ENCODE measurements around the gene SLC13A3. TPM values are rescaled to one million over a fixed set of nuclear protein-coding genes. Genes with fewer than 3 reads are reported as not detected.

Gene SLC13A3
- total RNA-seq, 1 experiment from 2014 or later = 0.39 TPM

DNA sequence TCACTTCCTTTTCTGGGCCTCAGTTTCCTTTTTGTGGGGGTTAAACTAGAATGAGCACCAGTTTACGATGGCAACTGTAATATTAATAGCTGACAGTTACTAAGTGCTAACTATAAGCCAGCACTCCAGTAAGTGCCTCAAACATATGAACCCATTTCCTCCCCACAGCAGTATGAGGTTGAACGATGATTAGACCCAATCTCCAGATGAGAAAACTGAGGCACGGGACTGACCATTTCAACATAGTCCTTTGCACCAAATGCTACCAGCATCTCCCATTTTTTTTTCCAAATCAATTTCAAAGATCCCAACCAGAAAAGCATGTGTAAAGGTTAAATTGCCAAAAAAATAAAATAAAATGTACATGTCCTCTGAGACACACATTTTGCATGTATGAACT is 7.1 kb downstream of the SLC13A3 start:
- no peak for TF ChIP-seq CTCF (IDR thresholded peaks at IDR 0.05; ENCODE audit: insufficient read depth in 1 of 2, low read depth in 1 of 2, low read length in 1 of 2, severe bottlenecking in 1 of 2, unreplicated experiment in 1 of 2)
- intact Hi-C loops (cut with micrococcal nuclease; ENCODE audit: unreplicated experiment) = no loop called here
- DNase-seq = no peak
- Mint-ChIP-seq H3K27me3 (ENCODE audit: insufficient read depth, unreplicated experiment) (peaks cover 10% of the 10 kb centered on the region), H3K4me1 (ENCODE audit: low read depth, unreplicated experiment) (no peaks in the 10 kb centered on the region), H3K27ac (ENCODE audit: unreplicated experiment) (no peak overlapping the region), H3K9me3 (ENCODE audit: unreplicated experiment) (no peaks in the 10 kb centered on the region), H3K36me3 (ENCODE audit: insufficient read depth, unreplicated experiment) (no peaks in the 10 kb centered on the region), H3K4me3 (ENCODE audit: unreplicated experiment) (no peak overlapping the region)
- Histone ChIP-seq H3K9me3 (no peaks in the 10 kb centered on the region), H3K36me3 (ENCODE audit: control insufficient read depth, insufficient read depth, low read length) (no peaks in the 10 kb centered on the region), H3K4me3 (ENCODE audit: low read depth, low read length) (no peak overlapping the region), H3K27me3 (replicated peaks; ENCODE audit: control insufficient read depth, insufficient read depth, low read length) (no peaks in the 10 kb centered on the region), H3K4me1 (no peaks in the 10 kb centered on the region)
- CTCF ChIA-PET = no interaction called here
- POLR2A ChIA-PET = no interaction called here
- no TSS peak for BruUV-seq (replicated peaks)

DNA sequence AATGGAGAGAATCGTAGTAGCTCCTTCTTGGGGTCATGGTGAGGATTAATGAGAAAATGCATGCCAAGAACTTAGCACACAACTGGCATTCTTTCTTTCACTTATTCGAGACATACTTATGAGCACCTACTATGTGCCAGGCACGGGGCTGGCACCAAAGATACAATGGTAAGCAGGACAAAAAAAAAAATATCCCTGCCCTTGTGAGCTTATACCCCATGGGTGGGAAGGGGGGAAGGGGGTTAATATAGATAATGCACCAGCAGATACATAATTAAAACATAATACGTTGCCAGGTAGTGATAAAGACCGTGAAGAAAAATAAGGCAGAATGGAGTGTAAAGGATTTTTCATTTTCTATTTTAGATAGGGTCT is 8.3 kb downstream of the SLC13A3 start:
- no peaks in the 10 kb centered on the region for H3K9me3 ChIP-seq
- DNase-seq = no peak
- no peak overlapping the region for H3K4me3 ChIP-seq (ENCODE audit: low read depth, low read length)
- intact Hi-C loops (cut with micrococcal nuclease; ENCODE audit: unreplicated experiment) = no loop called here
- H3K4me1 ChIP-seq = no peaks in the 10 kb centered on the region
- H3K27me3 ChIP-seq (replicated peaks; ENCODE audit: control insufficient read depth, insufficient read depth, low read length) = no peaks in the 10 kb centered on the region
- Mint-ChIP-seq H3K27me3 (ENCODE audit: insufficient read depth, unreplicated experiment) (peaks cover 10% of the 10 kb centered on the region), H3K9me3 (ENCODE audit: unreplicated experiment) (no peaks in the 10 kb centered on the region), H3K4me1 (ENCODE audit: low read depth, unreplicated experiment) (no peaks in the 10 kb centered on the region), H3K4me3 (ENCODE audit: unreplicated experiment) (no peak overlapping the region), H3K36me3 (ENCODE audit: insufficient read depth, unreplicated experiment) (no peaks in the 10 kb centered on the region), H3K27ac (ENCODE audit: unreplicated experiment) (no peak overlapping the region)
- TF ChIP-seq CTCF (IDR thresholded peaks at IDR 0.05; ENCODE audit: insufficient read depth in 1 of 2, low read depth in 1 of 2, low read length in 1 of 2, severe bottlenecking in 1 of 2, unreplicated experiment in 1 of 2) = no peak
- BruUV-seq (replicated peaks) = no TSS peak
- H3K36me3 ChIP-seq (ENCODE audit: control insufficient read depth, insufficient read depth, low read length) = no peaks in the 10 kb centered on the region
- CTCF ChIA-PET = no interaction called here
- POLR2A ChIA-PET = interaction anchor here (0.6 kb wide), 1 partner anchor 74 kb away, joined by 3 read pairs; no protein-coding TSS in a partner anchor

GRCh38 chr20:46642265-46642968 is 8.8 kb downstream of the SLC13A3 start:
- Histone ChIP-seq H3K9me3 (no peaks in the 10 kb centered on the region), H3K36me3 (ENCODE audit: control insufficient read depth, insufficient read depth, low read length) (no peaks in the 10 kb centered on the region), H3K27me3 (replicated peaks; ENCODE audit: control insufficient read depth, insufficient read depth, low read length) (no peaks in the 10 kb centered on the region), H3K4me3 (ENCODE audit: low read depth, low read length) (no peak overlapping the region), H3K4me1 (no peaks in the 10 kb centered on the region)
- H3K27me3 Mint-ChIP-seq (ENCODE audit: insufficient read depth, unreplicated experiment) = peaks cover 10% of the 10 kb centered on the region
- no peak for DNase-seq
- H3K4me1 Mint-ChIP-seq (ENCODE audit: low read depth, unreplicated experiment) = no peaks in the 10 kb centered on the region
- ChIA-PET CTCF (no interaction called here), POLR2A (no interaction called here)
- no TSS peak for BruUV-seq (replicated peaks)
- intact Hi-C loops (cut with micrococcal nuclease; ENCODE audit: unreplicated experiment) = no loop called here
- TF ChIP-seq CTCF (IDR thresholded peaks at IDR 0.05; ENCODE audit: insufficient read depth in 1 of 2, low read depth in 1 of 2, low read length in 1 of 2, severe bottlenecking in 1 of 2, unreplicated experiment in 1 of 2) = no peak
- H3K27ac Mint-ChIP-seq (ENCODE audit: unreplicated experiment) = no peak overlapping the region
- no peak overlapping the region for H3K4me3 Mint-ChIP-seq (ENCODE audit: unreplicated experiment)
- no peaks in the 10 kb centered on the region for H3K9me3 Mint-ChIP-seq (ENCODE audit: unreplicated experiment)
- H3K36me3 Mint-ChIP-seq (ENCODE audit: insufficient read depth, unreplicated experiment) = no peaks in the 10 kb centered on the region
